Gastroesophageal sphincter (tissue), 4 donors: ENCODE data around the gene SUDS3. TPM values are rescaled to one million over a fixed set of nuclear protein-coding genes. Genes with fewer than 3 reads are reported as not detected.

Source experiments
- ATAC-seq: fragments of 150-250 bp; one replicate; pipeline ENCODE4 v1.9.1; 2016; ENCODE audit warnings: mild to moderate bottlenecking, moderate library complexity
- H3K27ac ChIP-seq, 4 donors: fragments of 200-600 bp; sonication (generic) in 3 of 4; 1 replicate in 3 of 4; 2 replicates in 1 of 4; pipeline ENCODE4 v1.5.1; 2016 to 2019
- H3K27me3 ChIP-seq: fragments of 200-600 bp; sonication (generic); one replicate; pipeline ENCODE4 v1.5.1; 2019
- H3K36me3 ChIP-seq, 2 donors: fragments of 200-600 bp; sonication (generic); one replicate each; pipeline ENCODE4 v1.5.1; 2019; ENCODE audit warnings: control low read depth in 1 of 2
- H3K4me1 ChIP-seq, 3 donors: fragments of 200-600 bp; sonication (generic); 1 replicate in 2 of 3; 2 replicates in 1 of 3; pipeline ENCODE4 v1.5.1; 2016 to 2019; ENCODE audit warnings: control low read depth in 2 of 3
- H3K4me3 ChIP-seq, 2 donors: fragments of 200-600 bp; sonication (generic); one replicate each; pipeline ENCODE4 v1.5.1; 2019; ENCODE audit warnings: mild to moderate bottlenecking in 1 of 2, moderate library complexity in 1 of 2
- H3K9me3 ChIP-seq, 3 donors: fragments of 200-600 bp; sonication (generic); one replicate each; pipeline ENCODE4 v1.5.1; 2017 to 2019; ENCODE audit warnings: control low read depth in 2 of 3
- EP300 ChIP-seq: sonication (generic); formaldehyde crosslinking; IDR thresholded peaks from one replicate; pipeline ENCODE4 v1.6.1; 2017; ENCODE audit warnings: antibody characterized with exemption, mild to moderate bottlenecking
- POLR2A ChIP-seq, 2 donors: fragments of 450-650 bp; IDR thresholded peaks; one replicate each; pipeline ENCODE4 v1.6.1; 2017; ENCODE audit warnings: antibody characterized with exemption in 2 of 2, mild to moderate bottlenecking in 2 of 2, moderate library complexity in 1 of 2
- POLR2AphosphoS5 ChIP-seq: sonication (generic); formaldehyde crosslinking; IDR thresholded peaks from one replicate; pipeline ENCODE4 v1.6.1; 2017; ENCODE audit warnings: antibody characterized with exemption
- WGBS, 2 donors: methylation state at CpG; one replicate each; pipeline ENCODE4 v1.1.5; 2018; ENCODE audit warnings: low coverage in 1 of 2; 5-methylcytosine and 5-hydroxymethylcytosine counted together
- total RNA-seq, 4 donors: library from RNA; depleted of rRNA; stranded (reverse); fragments of >200 nt; gene quantifications; one replicate each; pipeline ENCODE4 v1.1.0, GENCODE V29; 2016
- TF ChIP-seq, protein P1 (sequence below), 4 experiments: fragments of 200-600 bp in 2 of 4; fragments of 450-650 bp in 2 of 4; sonication (generic) in 1 of 4; IDR thresholded peaks; one replicate each; pipeline ENCODE4 v1.5.1; 2017 to 2019; ENCODE audit warnings: antibody characterized with exemption in 4 of 4, mild to moderate bottlenecking in 2 of 4, moderate library complexity in 2 of 4

Gene SUDS3
- total RNA-seq, 4 donors from 2014 or later = 57.2 to 65.5 (median 61.5) TPM

DNA sequence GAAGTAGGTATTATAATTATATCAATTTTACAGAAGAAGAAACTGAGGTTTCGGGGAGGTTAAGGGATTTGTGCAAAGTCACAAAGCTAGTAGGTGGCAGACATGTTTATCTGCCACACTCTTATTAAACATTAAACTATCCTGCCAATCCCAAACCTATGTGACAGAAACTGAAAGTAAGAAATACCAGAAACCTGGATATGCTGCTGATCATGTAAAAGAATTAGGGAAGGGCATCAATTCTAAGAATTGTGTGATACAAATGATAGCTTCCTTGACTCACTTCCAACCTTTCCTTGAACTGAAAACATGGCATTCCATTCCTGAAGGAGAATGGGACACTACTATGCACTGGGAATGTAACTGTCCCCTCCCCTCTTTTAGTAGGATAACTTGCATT, 20.5 kb upstream of the SUDS3 start:
- H3K27ac ChIP-seq = no peak overlapping the region
- H3K4me3 ChIP-seq = no peak overlapping the region
- 100% methylated on average over 1 of the region's 1 CpG for WGBS, 2 donors
- H3K36me3 ChIP-seq = no peaks in the 10 kb centered on the region
- TF ChIP-seq POLR2AphosphoS5 = no peak
- no peak for TF ChIP-seq POLR2A (IDR thresholded peaks at IDR 0.05)
- TF ChIP-seq, protein P1, sequence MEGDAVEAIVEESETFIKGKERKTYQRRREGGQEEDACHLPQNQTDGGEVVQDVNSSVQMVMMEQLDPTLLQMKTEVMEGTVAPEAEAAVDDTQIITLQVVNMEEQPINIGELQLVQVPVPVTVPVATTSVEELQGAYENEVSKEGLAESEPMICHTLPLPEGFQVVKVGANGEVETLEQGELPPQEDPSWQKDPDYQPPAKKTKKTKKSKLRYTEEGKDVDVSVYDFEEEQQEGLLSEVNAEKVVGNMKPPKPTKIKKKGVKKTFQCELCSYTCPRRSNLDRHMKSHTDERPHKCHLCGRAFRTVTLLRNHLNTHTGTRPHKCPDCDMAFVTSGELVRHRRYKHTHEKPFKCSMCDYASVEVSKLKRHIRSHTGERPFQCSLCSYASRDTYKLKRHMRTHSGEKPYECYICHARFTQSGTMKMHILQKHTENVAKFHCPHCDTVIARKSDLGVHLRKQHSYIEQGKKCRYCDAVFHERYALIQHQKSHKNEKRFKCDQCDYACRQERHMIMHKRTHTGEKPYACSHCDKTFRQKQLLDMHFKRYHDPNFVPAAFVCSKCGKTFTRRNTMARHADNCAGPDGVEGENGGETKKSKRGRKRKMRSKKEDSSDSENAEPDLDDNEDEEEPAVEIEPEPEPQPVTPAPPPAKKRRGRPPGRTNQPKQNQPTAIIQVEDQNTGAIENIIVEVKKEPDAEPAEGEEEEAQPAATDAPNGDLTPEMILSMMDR (IDR thresholded peaks at IDR 0.05) = no peak
- no peak for TF ChIP-seq EP300
- H3K27me3 ChIP-seq = no peaks in the 10 kb centered on the region
- H3K9me3 ChIP-seq = no peaks in the 10 kb centered on the region
- H3K4me1 ChIP-seq = peaks cover 3 to 26% (median 3%) of the 10 kb centered on the region in 3 donors
- ATAC-seq = no peak

DNA sequence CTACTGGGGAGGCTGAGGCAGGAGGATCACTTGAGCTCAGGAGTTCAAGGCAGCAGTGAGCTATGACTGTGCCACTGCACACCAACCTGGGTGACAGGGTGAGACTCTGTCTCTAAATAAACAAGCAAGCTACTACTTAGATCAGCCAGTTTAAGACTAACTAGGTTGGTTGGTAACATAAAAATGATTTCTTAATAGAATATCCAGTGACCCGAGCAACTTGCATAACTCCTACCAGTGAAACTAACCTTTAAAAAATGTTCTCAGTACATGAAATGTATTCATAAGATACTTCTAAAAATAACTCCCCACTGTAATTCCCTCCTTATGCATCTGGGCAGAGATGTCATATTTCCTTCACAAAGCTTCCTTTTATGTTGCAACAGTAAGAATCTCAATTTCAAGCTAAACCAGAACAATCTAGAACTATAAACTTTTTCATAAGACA, 19.5 kb upstream of the SUDS3 start:
- H3K4me1 ChIP-seq = peaks cover 3 to 26% (median 3%) of the 10 kb centered on the region in 3 donors
- WGBS, 2 donors = 0 to 11% methylated on average over 1 of the region's 1 CpG
- no peak overlapping the region for H3K4me3 ChIP-seq
- H3K9me3 ChIP-seq = no peaks in the 10 kb centered on the region
- ATAC-seq = peak; percentile 83
- H3K36me3 ChIP-seq = no peaks in the 10 kb centered on the region
- no peaks in the 10 kb centered on the region for H3K27me3 ChIP-seq
- TF ChIP-seq, protein P1 (IDR thresholded peaks at IDR 0.05) = no peak
- TF ChIP-seq POLR2A (IDR thresholded peaks at IDR 0.05) (no peak), POLR2AphosphoS5 (no peak), EP300 (no peak)
- H3K27ac ChIP-seq = peak overlapping the region in 3 of 4 donors; percentile 62 to 80 (median 77)

DNA sequence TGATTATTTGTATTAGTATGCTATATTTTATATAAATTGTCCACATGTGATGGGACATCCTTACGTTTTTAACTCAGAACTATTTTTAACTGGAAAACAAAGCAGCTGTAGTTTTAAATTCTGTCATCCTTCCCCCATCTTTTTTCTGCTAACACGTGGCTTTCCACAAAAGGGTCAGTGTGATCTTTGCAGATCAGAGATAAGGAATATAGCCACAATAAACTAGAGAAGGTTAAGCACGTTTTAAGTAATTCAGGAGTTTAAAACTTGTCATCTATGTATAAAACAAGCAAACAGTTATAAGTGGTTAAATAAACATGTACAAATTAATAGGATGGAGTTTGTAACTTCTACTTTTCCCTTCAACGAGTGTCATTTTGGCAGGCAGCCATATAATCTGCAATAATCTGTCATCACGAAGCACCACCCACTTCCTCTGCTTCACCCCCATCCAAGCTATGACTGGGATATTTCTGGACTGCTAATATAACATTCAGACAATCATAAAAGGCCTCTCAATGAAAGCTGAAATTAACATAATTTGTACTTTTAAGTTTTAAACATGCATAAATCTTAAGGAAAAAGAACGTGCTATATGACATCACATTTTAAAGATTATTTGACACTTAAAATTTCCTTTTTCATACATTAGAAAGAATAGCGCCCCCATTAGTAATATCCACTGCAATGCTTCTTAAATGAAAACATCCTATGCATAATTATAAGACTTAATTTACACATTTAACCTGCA, 18.9 kb upstream of the SUDS3 start:
- no peak overlapping the region for H3K4me3 ChIP-seq
- 20 to 22% methylated on average over 7 of the region's 7 CpGs for WGBS, 2 donors
- peaks cover 3 to 26% (median 3%) of the 10 kb centered on the region in 3 donors for H3K4me1 ChIP-seq
- peak overlapping the region in 3 of 4 donors; percentile 62 to 77 (median 76) for H3K27ac ChIP-seq
- TF ChIP-seq, protein P1 (IDR thresholded peaks at IDR 0.05) = peak in 1 of 4 experiments; percentile 10
- no peak for TF ChIP-seq EP300
- H3K9me3 ChIP-seq = no peaks in the 10 kb centered on the region
- peak; percentile 65 for ATAC-seq
- H3K36me3 ChIP-seq = no peaks in the 10 kb centered on the region
- no peaks in the 10 kb centered on the region for H3K27me3 ChIP-seq

DNA sequence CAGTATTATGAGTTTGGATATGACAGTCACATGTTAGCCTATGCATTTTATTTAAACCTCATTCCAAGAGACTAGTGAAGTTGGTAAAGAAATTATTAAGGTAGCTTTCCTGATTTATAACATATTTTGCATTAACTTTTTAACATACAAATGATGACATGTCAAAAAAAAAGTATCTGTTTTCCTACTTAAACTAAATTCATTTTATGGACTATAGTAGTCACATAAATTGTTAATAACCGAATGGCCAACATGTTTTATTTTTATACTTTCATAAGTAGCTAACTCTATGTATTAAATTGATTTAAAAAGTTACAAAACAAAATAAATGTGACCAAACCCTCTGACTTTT, 18.4 kb upstream of the SUDS3 start:
- WGBS, 2 donors = 74 to 88% methylated on average over 1 of the region's 1 CpG
- Histone ChIP-seq H3K4me3 (no peak overlapping the region), H3K9me3 (no peaks in the 10 kb centered on the region), H3K36me3 (no peaks in the 10 kb centered on the region), H3K27ac (no peak overlapping the region), H3K4me1 (peaks cover 3 to 26% (median 3%) of the 10 kb centered on the region in 3 donors), H3K27me3 (no peaks in the 10 kb centered on the region)
- TF ChIP-seq POLR2AphosphoS5 = no peak
- TF ChIP-seq, protein P1 (IDR thresholded peaks at IDR 0.05) = no peak
- no peak for TF ChIP-seq EP300
- no peak for TF ChIP-seq POLR2A (IDR thresholded peaks at IDR 0.05)
- no peak for ATAC-seq
